GM08714 (cell line): ENCODE data around the gene MPST.

Experiments used
- H3K4me3 ChIP-seq: fragments of 200-500 bp; sonication (Bioruptor generic); 2 replicates; pipeline ENCODE4 v1.5.1; 2014; ENCODE audit warnings: mild to moderate bottlenecking, low read length, inconsistent platforms
- ZNF274 ChIP-seq: IDR thresholded peaks from 2 replicates; pipeline ENCODE4 v1.6.1; 2012; ENCODE audit warnings: mild to moderate bottlenecking, low read depth, low read length

Gene MPST

GRCh38 chr22:37053310-37054055, 33.9 kb downstream of the MPST start:
- no peak overlapping the region for H3K4me3 ChIP-seq
- no peak for TF ChIP-seq ZNF274

GRCh38 chr22:37054056-37054395, 34.5 kb downstream of the MPST start:
- no peak overlapping the region for H3K4me3 ChIP-seq
- no peak for TF ChIP-seq ZNF274

- H3K4me3 ChIP-seq: no peak overlapping the region
- TF ChIP-seq ZNF274: no peak
Observed at GRCh38 chr22:37054600-37055365, 35.2 kb downstream of the MPST start.

- no peak overlapping the region for H3K4me3 ChIP-seq
Observed at GRCh38 chr22:37056246-37056645, 36.7 kb downstream of the MPST start.

GRCh38 chr22:37057226-37057625, 37.7 kb downstream of the MPST start:
- no peak overlapping the region for H3K4me3 ChIP-seq
- TF ChIP-seq ZNF274: no peak

More at GRCh38 chr22:37056246-37056645, 36.7 kb downstream of the MPST start:
- no peak for TF ChIP-seq ZNF274

GRCh38 chr22:37057796-37058510, 38.4 kb downstream of the MPST start:
- no peak for TF ChIP-seq ZNF274
- H3K4me3 ChIP-seq: no peak overlapping the region

- H3K4me3 ChIP-seq: no peak overlapping the region
- TF ChIP-seq ZNF274: no peak
Observed at GRCh38 chr22:37058917-37059701, 39.6 kb downstream of the MPST start.

- no peak for TF ChIP-seq ZNF274
Observed at GRCh38 chr22:37059876-37060449, 40.4 kb downstream of the MPST start.

GRCh38 chr22:37060801-37061610, 41.5 kb downstream of the MPST start:
- TF ChIP-seq ZNF274: no peak
- no peak overlapping the region for H3K4me3 ChIP-seq

More at GRCh38 chr22:37059876-37060449, 40.4 kb downstream of the MPST start:
- no peak overlapping the region for H3K4me3 ChIP-seq

GRCh38 chr22:37061611-37062375, 42.3 kb downstream of the MPST start:
- H3K4me3 ChIP-seq: no peak overlapping the region
- no peak for TF ChIP-seq ZNF274

- no peak overlapping the region for H3K4me3 ChIP-seq
- TF ChIP-seq ZNF274: no peak
Observed at GRCh38 chr22:37062376-37062675, 42.8 kb downstream of the MPST start.

- no peak for TF ChIP-seq ZNF274
Observed at GRCh38 chr22:37062702-37063381, 43.3 kb downstream of the MPST start.

More at GRCh38 chr22:37062702-37063381, 43.3 kb downstream of the MPST start:
- no peak overlapping the region for H3K4me3 ChIP-seq
